ENCODE data around the gene NFIC.

The NFIC gene

GRCh38 chr19:3474010-3474409 is 107.6 kb downstream of the NFIC start:
- DNase-seq, result no peak

DNA sequence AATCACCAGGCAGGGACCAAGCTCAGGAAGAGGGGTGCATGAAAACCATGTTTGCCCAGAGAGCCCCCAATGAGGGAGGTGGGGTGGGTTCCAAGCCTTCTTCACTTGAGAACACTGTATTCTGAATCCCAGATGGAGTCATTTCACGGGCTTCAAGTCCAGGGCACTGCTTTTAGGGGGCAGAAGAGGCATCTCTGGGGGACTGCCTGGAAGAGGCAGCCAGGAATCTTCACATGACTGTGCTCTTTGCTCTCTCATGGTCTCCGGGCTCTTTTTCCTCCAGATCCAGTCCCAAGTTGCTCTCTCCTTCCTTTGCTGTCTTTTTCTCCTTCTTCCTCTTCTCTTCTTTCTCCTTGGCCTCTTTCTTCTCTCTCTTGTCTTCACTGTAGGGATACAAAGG is 108.2 kb downstream of the NFIC start:
- DNase-seq, result no peak

DNA sequence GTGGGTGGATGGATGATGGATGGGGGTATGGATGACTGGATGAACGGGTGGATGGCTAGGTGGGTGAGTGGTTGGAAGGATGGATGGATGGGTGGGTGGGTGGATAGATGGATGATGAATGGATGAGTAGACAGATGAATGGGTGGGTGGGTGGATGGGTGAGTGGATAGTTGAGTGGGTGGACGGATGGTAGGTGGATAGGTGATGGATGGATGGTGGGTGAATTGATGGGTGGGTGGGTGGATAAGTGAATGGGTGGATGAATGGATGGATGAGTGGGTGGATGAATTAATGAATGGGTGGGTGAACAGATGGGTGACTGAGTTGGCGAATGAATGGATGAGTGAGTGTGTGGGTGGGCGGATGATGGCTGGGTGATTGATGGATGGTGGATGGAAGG is 109.1 kb downstream of the NFIC start:
- DNase-seq, result no peak

GRCh38 chr19:3476830-3477229 is 110.4 kb downstream of the NFIC start:
- DNase-seq, result no peak

- no peak for DNase-seq
These were observed 111.1 kb downstream of the NFIC start for GRCh38 chr19:3477506-3477905.

GRCh38 chr19:3477951-3478350 is 111.6 kb downstream of the NFIC start:
- DNase-seq, result no peak

- DNase-seq, result no peak
These were observed 112.2 kb downstream of the NFIC start for GRCh38 chr19:3478409-3479176.

GRCh38 chr19:3479177-3479833 is 112.9 kb downstream of the NFIC start:
- peak; percentile 15 for DNase-seq

GRCh38 chr19:3479834-3480215 is 113.4 kb downstream of the NFIC start:
- no peak for DNase-seq

DNA sequence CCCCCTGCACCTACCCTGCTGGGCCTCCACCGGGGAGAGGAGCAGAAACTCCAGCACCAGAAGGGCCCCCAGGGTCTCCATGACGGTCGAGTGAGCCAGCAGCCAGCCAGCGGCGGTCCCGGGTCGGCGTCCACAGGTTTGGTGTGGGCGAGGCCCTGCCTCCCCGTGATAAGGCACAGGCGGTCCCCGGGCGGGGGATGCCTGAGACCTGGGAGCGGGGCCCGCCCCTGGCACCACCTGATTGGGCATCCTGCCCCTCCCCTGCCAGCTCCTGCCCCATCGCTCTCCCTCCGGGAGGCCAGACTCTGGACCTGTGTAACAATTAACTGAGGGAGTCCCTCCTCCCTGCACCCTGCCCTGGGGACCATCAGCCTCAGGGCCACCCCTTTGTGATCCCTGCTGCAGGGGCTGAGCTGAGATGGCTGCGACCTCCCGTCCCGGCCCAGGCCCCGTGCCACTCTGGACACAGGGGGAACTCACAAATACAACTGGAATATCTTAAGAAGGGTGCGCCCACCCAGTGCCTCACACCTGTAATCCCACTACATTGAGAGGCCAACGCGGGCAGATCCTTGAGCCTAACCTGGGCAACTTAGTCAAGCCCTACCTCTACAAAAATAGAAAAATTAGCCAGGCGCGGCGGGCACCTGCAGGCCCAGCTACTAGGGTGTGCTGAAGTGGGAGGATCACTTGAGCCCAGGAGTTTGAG is 114.2 kb downstream of the NFIC start, which contains the start of gene SMIM24:
Gene SMIM24 (minus strand): TSS at position 143 of the 709 bp plus-strand sequence. CDS start 62 bp downstream, at position 81.
- DNase-seq, result no peak

DNA sequence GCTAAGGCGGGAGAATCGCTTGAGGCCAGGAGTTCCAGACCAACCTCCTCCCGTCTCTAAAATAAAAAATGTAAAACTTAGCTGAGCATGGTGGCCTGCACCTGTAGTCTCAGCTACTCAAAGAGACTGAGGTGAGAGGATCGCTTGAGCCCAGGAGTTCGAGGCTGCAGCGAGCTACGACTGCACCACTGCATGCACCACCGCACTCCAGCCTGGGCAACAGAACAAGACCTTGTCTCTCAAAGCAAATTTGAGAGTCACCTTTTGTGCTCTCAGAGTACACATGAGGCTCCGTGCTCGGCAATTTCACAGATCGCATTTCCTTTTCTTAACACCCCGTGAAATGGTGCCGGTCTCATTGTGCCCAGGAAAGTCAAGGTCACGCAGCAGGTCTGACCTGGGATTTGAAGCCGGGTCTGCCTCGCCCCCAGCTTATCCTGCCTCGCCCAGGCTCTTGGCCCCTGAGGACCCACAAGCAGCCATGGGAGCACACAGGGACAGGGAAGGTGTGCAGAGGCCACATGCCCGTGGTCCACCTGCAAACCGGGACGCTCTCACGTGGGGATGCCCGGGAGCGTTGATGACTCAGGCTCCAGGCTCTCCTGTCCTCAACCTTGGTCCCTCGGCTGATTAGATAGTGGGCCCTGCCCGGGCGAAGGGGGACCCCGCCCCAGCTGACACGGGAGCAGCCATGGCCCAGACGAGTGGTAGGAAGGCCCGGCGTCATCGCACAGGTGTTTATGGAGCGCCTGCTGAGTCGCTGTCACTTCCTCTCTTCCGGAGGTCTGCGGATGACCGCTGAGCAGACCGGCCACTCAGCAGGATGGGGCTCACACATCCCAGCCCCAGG is 115.1 kb downstream of the NFIC start:
- DNase-seq, result no peak

GRCh38 chr19:3482507-3483225 is 116.3 kb downstream of the NFIC start:
- DNase-seq, result no peak

DNA sequence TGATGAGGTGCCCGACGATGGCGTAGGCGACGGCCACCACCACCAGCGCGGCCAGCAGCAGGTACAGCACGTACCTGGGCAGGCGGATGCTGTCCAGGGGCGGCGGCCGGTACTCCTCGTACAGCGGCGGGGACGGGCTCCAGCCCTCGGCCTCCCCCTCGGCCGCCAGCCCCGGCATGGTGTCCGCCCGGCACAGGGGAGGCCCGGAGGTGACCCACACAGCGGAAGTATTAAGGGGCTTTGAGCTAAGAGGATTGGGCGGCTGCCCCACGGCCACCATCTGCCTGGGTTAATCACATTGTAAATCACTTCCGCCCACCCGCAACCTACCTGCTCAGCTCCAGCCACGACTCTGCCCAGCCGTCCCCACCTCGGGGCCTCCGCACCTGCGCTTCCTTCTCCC is 116.8 kb downstream of the NFIC start, which contains the start of gene SMIM44:
Gene SMIM44 (minus strand): TSS at position 216 of the 403 bp plus-strand sequence. CDS start 38 bp downstream, at position 178.
- no peak for DNase-seq

- DNase-seq, result no peak
These were observed 125.2 kb downstream of the NFIC start for GRCh38 chr19:3491396-3492119.

GRCh38 chr19:3492131-3492839 is 125.9 kb downstream of the NFIC start:
- DNase-seq, result no peak

DNA sequence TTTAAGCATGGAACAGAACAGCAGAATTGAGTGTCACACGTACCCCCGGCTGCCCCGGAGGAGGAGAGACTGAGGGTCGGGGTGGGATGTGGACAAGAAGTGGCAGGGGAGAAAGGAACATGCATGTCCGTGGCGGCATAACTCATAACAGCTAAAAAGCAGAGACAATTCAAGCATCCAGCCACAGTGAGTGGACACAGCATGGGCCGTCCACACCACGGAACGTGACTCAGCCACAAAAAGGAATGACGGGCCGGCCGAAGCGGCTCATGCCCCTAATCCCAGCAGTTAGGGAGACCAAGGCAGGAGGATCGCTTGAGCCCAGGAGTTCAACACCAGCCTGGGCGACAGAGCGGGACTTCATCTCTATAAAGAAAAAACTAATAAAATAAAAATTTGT is 126.5 kb downstream of the NFIC start:
- DNase-seq, result no peak

DNA sequence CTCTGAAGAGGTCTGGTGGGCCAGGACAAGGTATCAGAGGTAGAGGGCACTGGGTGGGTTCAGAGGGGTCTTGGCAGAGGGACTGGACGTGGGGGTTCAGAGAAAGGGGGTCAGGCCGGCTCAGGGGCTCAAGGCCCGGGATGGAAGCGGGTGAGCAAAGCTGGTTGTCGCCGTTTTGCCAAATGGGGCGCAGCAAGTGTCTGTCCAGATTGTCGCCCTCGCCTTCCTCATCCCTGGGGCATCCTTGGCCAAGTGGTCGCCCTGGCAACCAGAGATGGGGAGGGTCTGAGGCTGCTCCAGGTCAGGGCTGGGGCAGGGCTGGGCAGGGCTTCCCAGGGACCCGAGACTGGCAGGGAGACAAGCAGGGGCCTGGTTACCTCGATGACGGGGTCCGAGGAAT is 127.3 kb downstream of the NFIC start:
- DNase-seq, result no peak

DNA sequence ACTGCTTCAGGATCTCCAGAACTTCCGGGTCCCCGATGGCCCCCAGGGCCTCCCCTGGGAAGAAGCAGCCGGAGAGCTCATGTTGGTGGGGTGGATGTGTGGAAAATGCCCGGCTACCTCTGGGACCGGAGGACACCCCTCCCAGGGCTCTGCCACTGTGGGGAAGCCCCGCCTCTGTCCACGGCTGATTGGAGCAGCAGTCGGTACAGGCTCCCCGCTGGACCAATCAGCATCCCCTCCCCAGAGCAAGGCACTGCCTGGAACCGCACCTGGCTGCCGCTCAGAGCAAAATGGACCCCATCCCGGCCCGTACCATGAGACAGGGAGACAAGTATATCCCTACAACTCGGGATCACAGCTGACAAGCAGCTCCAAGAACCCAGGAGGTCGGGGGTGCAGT is 127.7 kb downstream of the NFIC start:
- DNase-seq, result no peak

DNA sequence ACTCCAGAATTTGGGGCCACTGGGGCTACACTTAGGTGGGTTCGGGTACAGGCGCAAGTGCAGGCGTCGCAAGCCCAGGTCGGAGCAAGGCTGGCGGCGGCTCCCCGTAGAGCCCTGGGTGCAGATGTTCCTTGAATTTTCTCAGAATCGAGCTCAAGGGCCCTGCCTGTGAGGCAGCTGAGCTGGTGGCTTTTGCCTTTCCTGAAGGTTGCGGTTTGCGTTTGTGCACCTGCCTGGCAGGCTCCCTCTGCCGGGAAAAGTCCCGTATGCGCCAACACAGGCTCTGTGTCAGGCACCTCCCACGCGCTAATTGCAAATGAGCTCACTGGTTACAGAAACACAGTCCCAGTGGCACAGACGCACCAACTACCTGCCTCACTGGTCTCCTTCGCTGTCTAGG is 128.2 kb downstream of the NFIC start:
- DNase-seq, result peak; percentile 47

- no peak for DNase-seq
These were observed 130.2 kb downstream of the NFIC start for GRCh38 chr19:3496392-3497273.
